ENCODE results near the gene TAF4.
"Not testable (repeated sequence)": the region's sequence is repeated elsewhere in the genome, so short reads cannot be mapped to it uniquely, and the experiment has no call there.

The TAF4 gene

GRCh38 chr20:61998343-61999121 is 67.1 kb downstream of the TAF4 start:
- Mint-ChIP-seq H3K4me3 (no peak overlapping the region), H3K36me3 (peaks cover 88% of the 10 kb centered on the region), H3K4me1 (no peaks in the 10 kb centered on the region), H3K27ac (no peak overlapping the region), H3K9me3 (no peaks in the 10 kb centered on the region)
- no peak for ATAC-seq
- DNase-seq (ENCODE audit: low spot score in 2 of 2) = no peak

DNA sequence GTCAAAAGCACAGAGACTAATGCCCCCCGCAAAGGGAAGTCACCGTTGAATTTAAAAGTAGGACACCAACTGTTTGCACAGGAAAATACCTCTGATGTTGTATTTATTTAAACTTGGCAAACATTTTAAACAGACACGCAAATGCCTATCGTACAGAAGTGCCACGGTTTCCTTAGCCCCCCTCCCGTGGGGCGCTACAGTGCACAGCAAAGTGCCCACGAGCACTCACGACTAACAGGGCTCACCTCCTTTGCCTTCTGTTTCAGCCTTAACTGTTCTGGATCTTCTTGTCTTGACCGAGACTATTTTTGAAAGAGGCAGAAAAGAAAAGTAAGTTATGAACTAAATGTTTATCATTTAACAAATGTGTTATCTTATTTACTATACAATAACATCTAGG is 67.8 kb downstream of the TAF4 start:
- ATAC-seq = no peak

DNA sequence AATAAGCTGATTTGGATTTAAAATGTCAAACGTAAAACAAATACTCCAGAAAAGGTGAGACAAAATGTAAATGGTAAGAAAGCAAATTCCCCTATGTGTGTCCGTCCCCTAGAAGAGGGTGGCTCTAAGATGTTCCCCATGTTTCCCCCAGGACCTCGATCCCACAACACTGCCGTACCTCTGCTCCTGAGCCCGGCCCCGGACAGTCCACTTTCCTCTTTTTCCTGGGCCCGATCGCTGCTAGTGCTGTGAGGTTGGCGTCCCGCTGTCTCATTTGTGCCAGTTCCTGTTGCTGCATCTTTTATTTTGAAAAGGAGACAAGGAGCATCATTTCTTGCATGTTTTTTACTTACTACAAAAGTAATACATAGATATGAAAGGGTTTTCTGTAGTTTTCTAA is 68.3 kb downstream of the TAF4 start:
- peaks cover 88% of the 10 kb centered on the region for H3K36me3 Mint-ChIP-seq
- H3K27ac Mint-ChIP-seq = no peak overlapping the region
- H3K4me1 Mint-ChIP-seq = no peaks in the 10 kb centered on the region
- DNase-seq (ENCODE audit: low spot score in 2 of 2) (no peak), ATAC-seq (no peak)
- no peak overlapping the region for H3K4me3 Mint-ChIP-seq
- no peaks in the 10 kb centered on the region for H3K9me3 Mint-ChIP-seq

More for the DNA sequence above, 67.8 kb downstream of the TAF4 start:
- H3K36me3 Mint-ChIP-seq = peaks cover 88% of the 10 kb centered on the region
- H3K9me3 Mint-ChIP-seq = no peaks in the 10 kb centered on the region
- DNase-seq (ENCODE audit: low spot score in 2 of 2) = no peak
- no peak overlapping the region for H3K4me3 Mint-ChIP-seq
- H3K27ac Mint-ChIP-seq = no peak overlapping the region
- H3K4me1 Mint-ChIP-seq = no peaks in the 10 kb centered on the region

DNA sequence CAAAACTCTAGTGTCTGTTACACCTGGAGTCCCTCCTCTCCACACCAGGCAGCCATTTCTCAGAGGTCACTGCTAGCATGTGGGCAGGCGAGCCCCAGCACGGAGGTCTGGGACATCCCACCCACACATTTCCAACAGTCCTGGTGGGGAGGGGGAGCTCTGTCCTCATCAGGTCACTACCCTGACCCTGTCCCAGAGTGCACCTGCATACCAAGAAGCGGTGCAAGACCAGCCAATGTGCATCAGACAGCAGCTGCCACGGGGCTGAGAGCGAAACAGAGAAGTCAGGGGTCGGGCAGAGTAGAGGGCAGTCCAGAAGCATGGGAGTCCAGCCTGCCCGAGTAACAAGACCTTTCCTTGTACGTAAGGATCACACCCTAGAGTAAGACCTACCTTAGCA is 71.1 kb downstream of the TAF4 start:
- ATAC-seq = no peak
- Mint-ChIP-seq H3K9me3 (peaks cover 13% of the 10 kb centered on the region), H3K4me3 (no peak overlapping the region), H3K4me1 (peaks cover 15% of the 10 kb centered on the region), H3K27ac (no peak overlapping the region), H3K36me3 (peaks cover 94% of the 10 kb centered on the region)
- no peak for DNase-seq (ENCODE audit: low spot score in 2 of 2)

DNA sequence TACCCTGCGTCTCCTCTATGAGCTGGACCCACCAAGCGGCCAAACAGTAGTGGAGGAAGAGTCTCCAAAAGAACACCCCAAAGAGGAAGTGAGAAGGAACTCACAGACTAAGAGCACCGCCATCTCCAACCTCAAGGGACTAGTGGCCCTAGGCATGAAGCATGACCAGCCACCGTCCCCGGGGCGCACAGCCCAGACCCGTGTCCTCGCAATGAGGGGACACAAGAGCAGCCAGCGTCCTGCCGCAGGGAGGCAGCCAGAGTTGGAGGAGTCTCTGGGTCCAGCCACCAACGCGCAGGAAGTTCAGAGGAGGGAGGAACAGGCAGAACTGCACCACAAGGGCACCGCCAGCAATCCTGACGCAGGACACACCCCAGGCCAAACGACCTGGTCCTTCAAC is 72.6 kb downstream of the TAF4 start:
- H3K36me3 Mint-ChIP-seq = peaks cover 79% of the 10 kb centered on the region
- DNase-seq (ENCODE audit: low spot score in 2 of 2) = no peak
- no peak overlapping the region for H3K4me3 Mint-ChIP-seq
- H3K27ac Mint-ChIP-seq = no peak overlapping the region
- H3K9me3 Mint-ChIP-seq = peaks cover 13% of the 10 kb centered on the region
- ATAC-seq = no peak
- peaks cover 16% of the 10 kb centered on the region for H3K4me1 Mint-ChIP-seq

- Mint-ChIP-seq H3K36me3 (peaks cover 76% of the 10 kb centered on the region), H3K9me3 (peaks cover 13% of the 10 kb centered on the region), H3K4me3 (no peak overlapping the region), H3K4me1 (peaks cover 21% of the 10 kb centered on the region), H3K27ac (no peak overlapping the region)
- ATAC-seq (no peak), DNase-seq (ENCODE audit: low spot score in 2 of 2) (no peak)
Measured at GRCh38 chr20:61991476-61991875, 74.2 kb downstream of the TAF4 start.

DNA sequence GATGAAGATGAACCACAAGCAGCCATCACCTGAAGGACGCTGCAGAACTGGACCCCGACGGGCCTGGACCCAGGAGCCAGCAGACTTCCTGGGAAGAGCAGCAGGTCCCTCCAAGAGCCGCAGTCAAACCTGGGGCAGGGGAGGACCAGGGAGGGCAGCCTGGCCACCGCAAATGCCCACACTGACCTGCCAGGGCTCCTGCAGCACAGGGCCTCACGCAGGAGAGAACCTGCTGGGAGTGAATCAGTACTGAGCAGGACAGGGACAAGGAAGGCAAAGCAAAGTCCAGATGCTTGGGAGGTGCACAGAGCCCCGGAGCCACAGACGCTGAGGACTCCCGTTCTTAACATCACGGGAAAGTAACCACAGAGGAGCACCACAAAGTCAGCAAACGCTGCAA is 75.2 kb downstream of the TAF4 start:
- peak overlapping the region; percentile 86 for H3K27ac Mint-ChIP-seq
- H3K4me1 Mint-ChIP-seq = peaks cover 21% of the 10 kb centered on the region
- peaks cover 13% of the 10 kb centered on the region for H3K9me3 Mint-ChIP-seq
- no peak for ATAC-seq
- no peak for DNase-seq (ENCODE audit: low spot score in 2 of 2)
- peaks cover 66% of the 10 kb centered on the region for H3K36me3 Mint-ChIP-seq
- no peak overlapping the region for H3K4me3 Mint-ChIP-seq

- peaks cover 21% of the 10 kb centered on the region for H3K4me1 Mint-ChIP-seq
- no peak overlapping the region for H3K4me3 Mint-ChIP-seq
- H3K36me3 Mint-ChIP-seq = peaks cover 59% of the 10 kb centered on the region
- H3K27ac Mint-ChIP-seq = peak overlapping the region; percentile 86
- DNase-seq (ENCODE audit: low spot score in 2 of 2) = no peak
- peak; percentile 34 for ATAC-seq
- H3K9me3 Mint-ChIP-seq = peaks cover 13% of the 10 kb centered on the region
Measured at GRCh38 chr20:61989741-61990140, 75.9 kb downstream of the TAF4 start.

DNA sequence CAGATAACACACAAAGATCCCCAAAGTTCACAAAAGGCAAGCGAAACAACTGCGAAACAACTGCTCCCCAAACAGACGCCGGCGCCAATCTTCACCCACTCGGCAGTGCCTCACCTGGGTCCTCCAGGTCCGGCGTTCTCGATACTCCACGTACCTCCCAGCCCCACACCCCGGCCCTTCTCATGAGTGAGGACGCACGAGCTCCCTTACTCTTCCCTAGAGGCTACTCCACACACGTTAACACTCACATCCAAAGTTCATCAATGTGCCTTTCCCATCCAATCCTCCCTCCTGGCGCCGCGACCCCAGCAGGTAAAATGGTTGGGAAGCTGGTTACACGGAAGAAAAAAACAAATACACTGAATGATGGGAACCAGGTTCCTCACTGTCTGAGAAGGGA is 77.0 kb downstream of the TAF4 start:
- DNase-seq (ENCODE audit: low spot score in 2 of 2) (no peak), ATAC-seq (no peak)
- peaks cover 32% of the 10 kb centered on the region for H3K4me1 Mint-ChIP-seq
- peaks cover 48% of the 10 kb centered on the region for H3K36me3 Mint-ChIP-seq
- H3K4me3 Mint-ChIP-seq = no peak overlapping the region
- peaks cover 13% of the 10 kb centered on the region for H3K9me3 Mint-ChIP-seq
- peak overlapping the region; percentile 60 for H3K27ac Mint-ChIP-seq

- DNase-seq (ENCODE audit: low spot score in 2 of 2) (no peak), ATAC-seq (no peak)
- H3K36me3 Mint-ChIP-seq = peaks cover 36% of the 10 kb centered on the region
- peaks cover 14% of the 10 kb centered on the region for H3K9me3 Mint-ChIP-seq
- H3K4me1 Mint-ChIP-seq = peaks cover 40% of the 10 kb centered on the region
- H3K4me3 Mint-ChIP-seq = no peak overlapping the region
- H3K27ac Mint-ChIP-seq = no peak overlapping the region
Measured at GRCh38 chr20:61986762-61987321, 78.8 kb downstream of the TAF4 start.

- ATAC-seq (no peak), DNase-seq (ENCODE audit: low spot score in 2 of 2) (no peak)
- peaks cover 26% of the 10 kb centered on the region for H3K36me3 Mint-ChIP-seq
- H3K4me1 Mint-ChIP-seq = peaks cover 46% of the 10 kb centered on the region
- peaks cover 8% of the 10 kb centered on the region for H3K9me3 Mint-ChIP-seq
- H3K4me3 Mint-ChIP-seq = no peak overlapping the region
- peak overlapping the region; percentile 69 for H3K27ac Mint-ChIP-seq
Measured at GRCh38 chr20:61985096-61985495, 80.6 kb downstream of the TAF4 start.

- DNase-seq (ENCODE audit: low spot score in 2 of 2); H3K9me3 Mint-ChIP-seq; H3K4me3 Mint-ChIP-seq; ATAC-seq: not testable (repeated sequence)
- peaks cover 40% of the 10 kb centered on the region for H3K4me1 Mint-ChIP-seq
- peak overlapping the region; percentile 69 for H3K27ac Mint-ChIP-seq
- H3K36me3 Mint-ChIP-seq = peaks cover 26% of the 10 kb centered on the region
Measured at GRCh38 chr20:61984431-61984830, 81.2 kb downstream of the TAF4 start.

GRCh38 chr20:61983965-61984364 is 81.7 kb downstream of the TAF4 start:
- Mint-ChIP-seq H3K4me1 (peaks cover 40% of the 10 kb centered on the region), H3K36me3 (peaks cover 26% of the 10 kb centered on the region), H3K4me3 (no peak overlapping the region), H3K27ac (no peak overlapping the region), H3K9me3 (peaks cover 8% of the 10 kb centered on the region)
- ATAC-seq = no peak
- no peak for DNase-seq (ENCODE audit: low spot score in 2 of 2)

- no peak overlapping the region for H3K27ac Mint-ChIP-seq
- no peak overlapping the region for H3K4me3 Mint-ChIP-seq
- DNase-seq (ENCODE audit: low spot score in 2 of 2) (no peak), ATAC-seq (no peak)
- H3K36me3 Mint-ChIP-seq = peaks cover 25% of the 10 kb centered on the region
- H3K9me3 Mint-ChIP-seq = peaks cover 8% of the 10 kb centered on the region
- H3K4me1 Mint-ChIP-seq = peaks cover 40% of the 10 kb centered on the region
Measured at GRCh38 chr20:61982951-61983315, 82.7 kb downstream of the TAF4 start.

DNA sequence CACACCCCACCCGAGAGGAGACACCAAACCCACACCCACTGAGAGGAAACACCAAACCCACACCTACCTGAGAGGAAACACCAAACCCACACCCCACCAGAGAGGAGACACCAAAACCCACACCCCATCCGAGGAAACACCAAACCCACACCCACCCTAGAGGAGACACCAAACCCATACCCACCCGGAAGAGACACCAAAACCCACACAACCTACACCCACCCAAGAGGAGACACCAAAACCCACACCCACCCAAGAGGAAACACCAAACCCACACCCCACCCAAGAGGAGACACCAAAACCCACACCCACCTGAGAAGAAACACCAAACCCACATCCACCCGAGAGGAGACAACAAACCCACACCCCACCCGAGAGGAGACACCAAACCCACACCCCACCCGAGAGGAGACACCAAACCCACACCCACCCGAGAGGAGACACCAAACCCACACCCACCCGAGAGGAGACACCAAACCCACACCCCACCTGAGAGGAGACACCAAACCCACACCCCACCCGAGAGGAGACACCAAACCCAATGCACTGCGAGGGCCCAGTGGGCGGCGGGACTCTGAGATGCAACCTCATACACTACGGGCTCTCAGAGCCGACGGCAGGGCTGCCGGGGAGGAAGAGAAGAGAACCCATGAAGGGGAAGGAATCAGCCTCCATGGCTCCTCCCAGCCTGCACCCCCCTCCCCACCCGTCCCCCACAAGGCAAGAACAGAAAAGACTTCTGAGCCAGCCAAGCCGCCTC is 83.3 kb downstream of the TAF4 start:
- DNase-seq (ENCODE audit: low spot score in 2 of 2) = no peak
- peaks cover 8% of the 10 kb centered on the region for H3K9me3 Mint-ChIP-seq
- no peak overlapping the region for H3K4me3 Mint-ChIP-seq
- H3K36me3 Mint-ChIP-seq = peaks cover 22% of the 10 kb centered on the region
- H3K4me1 Mint-ChIP-seq = peaks cover 40% of the 10 kb centered on the region
- H3K27ac Mint-ChIP-seq = peak overlapping the region; percentile 85
- ATAC-seq = no peak

GRCh38 chr20:61981691-61982090 is 84.0 kb downstream of the TAF4 start:
- peak overlapping the region; percentile 85 for H3K27ac Mint-ChIP-seq
- H3K4me3 Mint-ChIP-seq; DNase-seq (ENCODE audit: low spot score in 2 of 2); H3K9me3 Mint-ChIP-seq; ATAC-seq: not testable (repeated sequence)
- H3K4me1 Mint-ChIP-seq = peaks cover 34% of the 10 kb centered on the region
- H3K36me3 Mint-ChIP-seq = peaks cover 17% of the 10 kb centered on the region
